Daoy (cell line): ENCODE results near the gene KCTD4. TPM values are rescaled to one million over a fixed set of nuclear protein-coding genes. Genes with fewer than 3 reads are reported as not detected.
A peak's percentile ranks its signal among the peaks of the same experiment; 100 is the strongest.
"Not testable (repeated sequence)": the region's sequence is repeated elsewhere in the genome, so short reads cannot be mapped to it uniquely, and the experiment has no call there.

Experiments
- DNase-seq: peaks from one replicate; pipeline ENCODE4 v3.0.0-alpha.2; 2015; ENCODE audit warnings: low read depth
- total RNA-seq: library from RNA; depleted of rRNA; stranded (reverse); fragments of >200 nt; shearing (Covaris generic); gene quantifications from 2 replicates; pipeline ENCODE4 v1.2.3, GENCODE V29; 2014

The KCTD4 gene
- total RNA-seq, 1 experiment from 2014 or later: not detected

GRCh38 chr13:45215392-45216077, 14.7 kb upstream of the KCTD4 start:
- DNase-seq: no peak

DNA sequence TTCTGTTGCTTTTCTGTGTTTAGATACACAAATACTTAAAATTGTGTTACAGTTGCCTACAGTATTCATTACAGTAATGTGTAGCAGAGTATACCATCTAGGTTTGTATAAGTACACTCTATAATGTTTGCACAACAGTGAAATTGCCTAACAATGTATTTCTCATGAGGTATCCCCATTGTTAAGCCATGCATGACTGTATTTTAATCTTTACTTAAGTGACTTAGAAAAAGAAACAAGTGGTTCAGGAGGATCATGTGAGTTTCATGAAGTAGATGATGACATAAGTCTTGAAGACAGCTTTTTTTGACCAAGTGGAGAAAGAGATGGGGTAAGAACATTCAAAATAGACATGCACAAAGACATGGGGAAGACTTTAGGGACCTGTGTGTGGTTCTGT, 8.4 kb upstream of the KCTD4 start:
- no peak for DNase-seq

GRCh38 chr13:45208132-45208531, 7.3 kb upstream of the KCTD4 start:
- no peak for DNase-seq

GRCh38 chr13:45207319-45207718, 6.5 kb upstream of the KCTD4 start:
- no peak for DNase-seq

DNA sequence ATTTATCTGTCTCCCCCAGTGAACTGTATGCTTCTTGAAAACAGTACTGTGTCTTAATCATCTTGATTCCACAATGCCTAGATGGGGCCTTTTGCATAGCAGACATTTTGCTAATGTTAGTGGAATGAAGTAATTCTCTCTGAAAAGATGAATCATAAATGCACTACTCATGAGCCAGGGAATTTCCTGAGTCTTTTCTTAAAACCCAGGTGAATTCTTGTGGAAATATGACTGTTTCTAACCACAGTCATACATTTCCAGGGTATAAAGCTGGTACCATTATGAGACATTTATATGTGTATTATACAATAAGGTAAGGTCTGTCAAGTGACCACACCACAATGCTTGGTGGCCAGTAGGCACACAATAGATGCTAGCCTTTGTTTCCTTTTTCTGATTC, 5.5 kb upstream of the KCTD4 start:
- DNase-seq: peak; percentile 75

DNA sequence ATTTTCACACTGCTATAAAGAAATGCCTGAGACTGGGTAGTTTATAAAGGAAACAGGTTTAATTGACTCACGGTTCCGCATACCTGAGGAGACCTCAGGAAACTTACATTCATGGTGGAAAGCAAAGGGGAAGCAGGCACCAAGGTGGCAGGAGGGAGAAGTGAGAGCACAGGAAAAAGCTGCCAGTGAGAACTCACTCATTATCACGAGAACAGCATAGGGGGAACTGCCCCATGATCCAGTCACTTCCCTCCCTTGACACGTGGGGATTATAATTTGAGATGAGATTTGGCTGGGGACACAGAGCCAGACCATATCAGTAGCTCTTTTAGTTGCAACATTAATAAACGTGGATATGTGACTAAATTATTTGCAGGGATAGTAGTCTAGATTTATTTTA, 4.3 kb upstream of the KCTD4 start:
- DNase-seq: no peak

GRCh38 chr13:45199711-45200110, 1.1 kb downstream of the KCTD4 start:
- no peak for DNase-seq

DNA sequence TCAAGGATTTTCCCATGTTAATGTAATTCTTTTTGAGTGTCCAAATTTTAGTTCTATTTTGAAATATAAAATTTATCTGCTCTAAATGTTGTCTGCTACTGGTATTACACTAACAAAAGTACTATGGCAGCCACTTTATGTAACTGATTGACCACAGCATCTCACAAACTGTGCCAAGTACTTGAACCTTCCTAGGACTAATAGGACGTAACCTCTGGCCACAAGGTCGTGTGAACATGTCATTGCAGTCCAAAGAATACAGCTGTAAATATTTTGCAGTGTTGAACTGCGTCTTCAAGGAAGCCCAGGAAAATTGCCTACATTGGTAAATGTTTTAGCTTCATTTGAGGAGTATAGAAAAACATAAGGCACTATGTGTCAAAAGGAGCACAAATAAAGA, 1.9 kb downstream of the KCTD4 start:
- no peak for DNase-seq

GRCh38 chr13:45198041-45198440, 2.8 kb downstream of the KCTD4 start:
- DNase-seq: no peak

- DNase-seq: peak; percentile 59
Measured at GRCh38 chr13:45196622-45197021, 4.2 kb downstream of the KCTD4 start.

DNA sequence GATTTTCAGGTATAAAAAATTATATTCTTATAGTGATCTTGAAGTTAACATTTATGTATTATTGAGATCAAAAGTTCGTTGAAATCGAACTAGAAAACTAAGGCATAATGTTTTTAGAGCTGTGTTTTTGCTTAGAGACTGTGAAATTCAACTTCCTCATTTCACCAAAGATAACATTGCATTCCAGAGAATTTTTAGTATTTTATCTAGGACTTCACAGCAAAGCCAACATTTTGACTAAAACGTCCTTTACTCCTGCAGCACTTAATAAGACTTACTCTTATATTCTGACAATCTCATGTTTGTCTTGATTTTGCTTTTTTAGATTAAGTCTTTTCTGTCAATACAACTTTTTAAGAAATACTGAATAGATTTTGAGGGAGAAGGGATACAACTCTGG, 4.7 kb downstream of the KCTD4 start:
- no peak for DNase-seq

- DNase-seq: peak; percentile 13
Measured at GRCh38 chr13:45195421-45195820, 5.4 kb downstream of the KCTD4 start.

DNA sequence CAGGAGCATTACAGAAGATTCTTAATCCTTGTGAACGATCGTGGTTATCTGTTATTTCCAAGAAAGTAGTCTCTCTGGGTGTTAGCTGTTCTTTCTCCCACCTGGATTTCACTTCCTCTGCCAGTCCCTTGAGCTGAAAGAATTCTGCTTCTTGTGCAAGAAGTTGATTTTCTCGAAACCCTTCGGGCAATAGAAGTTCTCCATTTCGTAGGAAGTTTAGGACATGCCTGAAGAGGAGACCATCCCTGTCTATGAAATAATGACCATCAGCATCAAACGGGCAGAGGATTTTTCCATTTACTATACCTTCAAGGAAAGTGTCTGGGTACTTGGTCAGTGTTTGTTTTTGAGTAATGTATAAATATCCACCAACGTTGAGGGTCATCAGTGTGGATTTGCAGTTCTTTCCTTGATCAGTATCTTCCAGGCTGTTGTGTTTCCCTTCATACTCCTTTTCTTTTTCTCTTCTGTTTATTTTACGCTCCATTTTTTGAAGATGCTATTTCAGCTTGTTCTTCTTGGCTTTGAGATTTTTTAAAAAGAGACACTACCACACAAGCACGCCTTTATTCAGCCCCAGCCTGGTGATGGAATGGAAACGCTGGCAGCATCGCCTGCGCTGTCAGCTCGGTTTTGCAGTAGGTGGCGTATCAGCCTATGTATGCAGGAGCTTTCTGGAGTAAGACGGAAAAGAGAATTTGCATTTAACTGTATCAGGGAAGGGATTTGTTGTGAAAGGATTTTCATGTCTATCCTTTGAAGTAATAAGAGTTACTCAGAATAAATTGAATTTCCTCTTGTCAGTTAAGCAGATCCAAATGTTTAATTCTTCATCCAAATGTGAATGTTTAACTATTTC, 6.5 kb downstream of the KCTD4 start:
- DNase-seq: no peak

DNA sequence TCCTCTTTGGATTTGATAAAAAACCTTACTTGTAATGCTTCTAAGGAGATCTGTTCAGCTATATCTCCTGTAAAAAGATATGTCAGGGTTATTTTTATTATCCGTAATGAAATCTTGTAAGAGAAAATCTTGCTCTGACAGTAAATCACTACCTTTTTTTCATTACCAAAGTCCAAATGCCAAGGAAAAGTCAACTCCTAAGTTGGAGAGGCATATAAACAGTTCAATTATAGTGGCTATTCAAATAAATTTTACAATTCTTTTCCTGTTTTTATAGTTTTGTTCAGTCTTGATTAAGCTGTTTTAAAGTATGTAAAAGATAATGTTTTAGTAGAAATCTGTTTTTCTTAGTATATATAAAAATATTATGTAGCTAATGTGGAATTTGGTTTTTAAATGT, 9.0 kb downstream of the KCTD4 start:
- no peak for DNase-seq

DNA sequence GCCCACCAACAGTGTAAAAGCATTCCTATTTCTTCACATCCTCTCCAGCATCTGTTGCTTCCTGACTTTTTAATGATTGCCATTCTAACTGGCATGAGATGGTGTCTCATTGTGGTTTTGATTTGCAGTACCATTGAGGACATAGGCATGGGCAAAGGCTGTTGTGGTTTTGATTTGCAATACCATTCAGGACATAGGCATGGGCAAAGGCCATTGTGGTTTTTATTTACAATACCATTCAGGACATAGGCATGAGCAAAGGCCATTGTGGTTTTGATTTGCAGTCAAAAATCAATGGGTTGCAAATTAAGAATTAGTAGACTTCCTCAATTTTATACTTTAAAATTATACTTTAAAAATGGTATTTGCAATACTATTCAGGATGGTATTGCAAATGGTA, 11.3 kb downstream of the KCTD4 start:
- DNase-seq: peak; percentile 78

GRCh38 chr13:45189077-45189476, 11.8 kb downstream of the KCTD4 start:
- not testable (repeated sequence) for DNase-seq

DNA sequence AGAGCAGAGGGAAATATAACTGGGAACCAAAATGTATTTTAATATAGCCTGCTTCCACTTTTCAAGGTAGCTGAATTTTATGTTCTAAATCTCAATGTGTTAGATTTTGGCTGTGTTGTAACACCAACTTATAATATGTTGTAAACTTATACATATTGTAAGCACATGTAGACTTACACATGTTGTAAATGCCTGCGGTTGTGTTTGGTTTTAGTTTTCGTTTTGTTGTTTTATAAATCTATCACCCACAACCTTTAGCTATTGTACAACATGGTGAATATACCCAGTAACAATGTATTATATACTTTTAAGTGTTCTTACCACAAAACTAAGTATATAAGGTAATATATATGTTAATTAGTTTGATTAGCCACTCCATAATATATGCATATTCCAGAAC, 15.6 kb downstream of the KCTD4 start:
- no peak for DNase-seq

GRCh38 chr13:45184693-45185092, 16.2 kb downstream of the KCTD4 start:
- DNase-seq: no peak

- DNase-seq: peak; percentile 49
Measured at GRCh38 chr13:45180713-45181601, 19.9 kb downstream of the KCTD4 start.

- no peak for DNase-seq
Measured at GRCh38 chr13:45180303-45180702, 20.5 kb downstream of the KCTD4 start.

GRCh38 chr13:45179428-45179827, 21.4 kb downstream of the KCTD4 start:
- DNase-seq: peak; percentile 74
